22Rv1 (cell line): Measurements from ENCODE around the gene WBP2.

ENCODE experiments used
- CTCF ChIP-seq: fragments of 450-650 bp; IDR thresholded peaks from 2 replicates; pipeline ENCODE4 v1.5.1; 2017; ENCODE audit warnings: mild to moderate bottlenecking
- ZFX ChIP-seq: fragments of 450-650 bp; IDR thresholded peaks from 2 replicates; pipeline ENCODE4 v1.6.1; 2017; ENCODE audit warnings: antibody characterized with exemption, borderline replicate concordance

DNA sequence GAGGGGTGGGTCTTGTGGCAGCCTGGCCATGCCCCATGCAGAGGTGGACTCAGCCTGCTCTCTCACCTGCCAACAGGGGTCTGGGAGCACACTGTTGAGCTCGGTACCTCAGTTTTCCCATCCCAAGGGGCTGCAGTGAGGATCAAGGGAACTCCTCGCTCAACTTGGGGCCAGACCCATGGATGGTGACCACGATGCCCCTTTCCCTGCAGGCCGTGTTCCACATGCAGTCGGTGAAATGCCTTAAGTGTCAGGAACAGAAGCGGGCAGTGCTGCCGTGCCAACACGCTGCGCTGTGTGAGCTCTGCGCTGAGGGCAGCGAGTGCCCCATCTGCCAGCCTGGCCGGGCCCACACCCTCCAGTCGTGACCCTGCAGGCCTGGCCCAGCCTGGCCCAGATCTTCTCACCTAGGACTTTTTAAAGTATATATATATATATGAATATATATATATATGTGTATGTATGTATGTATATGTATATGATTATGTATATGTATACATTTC, 31.0 kb downstream of the WBP2 start:
- no peak for TF ChIP-seq CTCF
- no peak for TF ChIP-seq ZFX
